Suppressor macrophage treated with lipopolysaccharide for 1 hour (primary cell): ENCODE measurements around the gene C15orf40.

Source experiments
- DNase-seq, 3 donors: peaks; one replicate each; pipeline ENCODE4 v3.0.0-alpha.2; 2020 to 2022

C15orf40 gene

DNA sequence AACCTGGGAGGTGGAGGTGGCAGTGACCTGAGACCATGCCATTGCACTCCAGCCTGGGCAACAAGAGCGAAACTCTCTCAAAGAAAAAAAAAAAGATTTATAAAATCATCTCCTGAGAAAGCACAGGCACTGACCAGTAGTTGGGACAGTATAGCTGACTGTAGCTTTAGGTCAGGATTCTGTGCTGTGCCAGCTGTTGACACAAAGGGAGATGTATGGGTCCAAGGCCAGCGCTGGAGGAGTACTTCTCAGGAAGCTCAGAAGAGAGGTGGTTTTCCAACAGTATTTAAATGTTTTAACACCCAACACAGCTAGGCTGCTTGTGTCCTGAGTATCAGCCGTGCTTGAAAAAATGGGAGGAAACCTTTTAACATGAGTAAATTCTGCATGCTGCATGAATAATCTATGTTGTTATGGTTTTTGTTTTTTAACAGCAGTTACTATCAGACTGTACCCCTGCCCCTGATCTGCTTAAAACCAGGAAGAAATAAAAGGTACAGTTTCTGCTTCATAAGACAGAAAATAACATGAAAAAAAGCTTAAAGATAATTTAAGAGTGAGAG, 18.9 kb downstream of the C15orf40 start:
- DNase-seq: no peak

DNA sequence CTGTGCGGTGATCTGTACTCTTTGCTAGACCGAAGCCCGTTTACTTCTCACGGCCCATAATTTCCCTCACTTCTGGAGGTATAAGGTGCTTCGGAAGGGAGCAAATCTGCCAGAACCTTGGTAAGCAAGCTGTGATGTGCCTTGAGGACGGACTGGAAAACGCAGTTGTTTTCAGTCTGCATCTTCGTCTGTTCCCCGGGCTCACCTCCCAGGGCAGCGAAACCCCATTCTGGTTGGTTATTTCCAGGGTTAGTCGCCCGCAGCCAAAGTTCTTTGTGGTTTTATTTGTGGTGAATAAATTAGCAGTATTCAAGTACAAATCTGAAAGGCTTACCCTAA, 25.0 kb downstream of the C15orf40 start:
- no peak for DNase-seq

DNA sequence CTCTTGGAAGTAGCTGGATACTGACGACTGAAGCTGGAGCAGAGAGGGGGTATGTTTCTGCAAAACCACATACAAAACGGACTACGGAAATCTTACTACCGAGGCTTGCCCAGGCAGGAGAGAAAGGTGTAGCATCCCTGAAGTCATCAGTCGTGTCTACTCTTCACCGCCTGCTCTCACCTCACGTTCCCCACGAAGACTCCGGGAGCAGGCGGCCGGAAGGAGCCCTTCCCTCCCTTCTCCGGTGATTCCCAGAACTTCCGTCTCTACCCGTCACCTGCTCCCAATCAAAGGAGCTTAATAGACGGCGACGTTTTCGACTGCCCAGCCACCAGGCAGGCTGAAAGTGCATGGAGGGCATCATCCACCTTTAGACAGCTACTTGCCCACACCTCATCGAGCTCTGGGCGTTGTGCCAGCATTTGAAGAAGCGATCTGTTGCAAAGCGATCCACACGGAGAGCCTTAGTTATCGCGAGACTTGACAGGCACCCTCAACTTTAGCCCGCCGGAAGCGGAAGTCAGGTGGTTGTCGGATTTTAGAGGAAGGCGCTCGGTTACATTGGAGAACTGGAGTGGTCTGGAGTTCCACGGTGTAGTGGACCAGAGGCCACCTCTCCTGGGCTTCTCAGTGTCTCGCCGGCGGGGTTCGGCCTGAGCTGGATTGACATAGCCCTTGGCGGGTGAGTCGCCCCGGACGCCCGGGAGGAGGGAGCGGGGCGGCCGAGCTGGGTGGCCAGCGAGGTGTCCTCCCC, 25.6 kb downstream of the C15orf40 start, which contains the start of gene RAMAC:
Gene RAMAC, plus strand, starts transcription at position 523 of the 754 bp plus-strand sequence. CDS start 2,809 bp downstream, outside the sequence.
- peak; percentile 95 to 98 (median 97) for DNase-seq

DNA sequence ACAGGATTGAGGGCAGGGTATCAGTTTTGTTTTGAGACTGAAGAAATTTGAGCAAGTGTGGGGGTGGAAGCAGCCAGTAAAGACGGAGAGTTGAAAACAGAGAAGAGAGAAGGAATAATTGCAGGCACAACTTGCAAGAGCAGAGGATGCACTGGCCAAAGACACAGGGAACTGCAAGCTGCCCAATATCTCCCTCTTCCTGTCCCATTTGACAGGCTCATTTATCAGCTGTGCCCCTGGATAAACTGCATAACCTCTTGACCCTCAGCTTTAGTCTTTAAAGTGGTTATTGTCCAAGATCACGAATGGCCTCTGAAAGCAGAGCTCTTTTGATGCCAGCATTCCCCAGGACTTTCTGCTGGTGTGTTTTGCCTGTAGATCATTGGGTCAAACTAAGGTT, 30.5 kb downstream of the C15orf40 start:
- DNase-seq: no peak

DNA sequence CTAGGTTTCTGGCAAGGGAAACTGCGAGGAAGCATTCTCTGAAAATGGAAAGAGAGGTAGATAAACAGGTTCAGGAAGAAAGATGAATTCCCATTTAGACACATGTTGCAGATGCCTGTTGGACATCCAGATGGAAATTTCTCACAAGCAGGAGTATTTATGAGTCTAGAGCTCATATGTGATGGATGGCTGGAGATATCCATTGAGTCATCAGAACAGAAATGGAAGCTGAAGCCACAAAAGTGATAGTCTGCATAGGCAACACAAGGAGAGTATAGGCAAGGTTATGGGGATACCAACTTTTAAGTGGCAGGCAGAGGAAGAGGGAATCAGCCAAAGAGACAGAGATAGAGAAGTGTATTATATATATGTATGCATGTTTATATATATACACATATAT, 31.7 kb downstream of the C15orf40 start:
- DNase-seq: no peak

DNA sequence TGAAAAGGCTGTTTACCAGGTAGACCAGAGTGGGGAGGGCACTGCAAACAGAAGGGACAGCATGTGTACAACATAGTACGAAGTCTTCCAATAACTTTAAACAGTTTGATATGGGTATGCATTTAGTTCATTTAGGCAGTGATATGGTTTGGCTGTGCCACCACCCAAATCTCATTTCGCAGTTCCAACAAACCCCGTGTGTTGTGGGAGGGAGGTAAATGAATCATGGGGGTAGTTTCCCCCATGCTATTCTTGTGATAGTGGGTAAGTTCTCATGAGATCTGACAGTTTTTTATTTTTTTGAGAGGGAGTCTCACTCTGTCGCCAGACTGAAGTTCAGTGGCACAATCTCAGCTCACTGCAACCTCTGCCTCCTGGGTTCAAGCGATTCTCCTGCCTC, 33.0 kb downstream of the C15orf40 start:
- no peak for DNase-seq

DNA sequence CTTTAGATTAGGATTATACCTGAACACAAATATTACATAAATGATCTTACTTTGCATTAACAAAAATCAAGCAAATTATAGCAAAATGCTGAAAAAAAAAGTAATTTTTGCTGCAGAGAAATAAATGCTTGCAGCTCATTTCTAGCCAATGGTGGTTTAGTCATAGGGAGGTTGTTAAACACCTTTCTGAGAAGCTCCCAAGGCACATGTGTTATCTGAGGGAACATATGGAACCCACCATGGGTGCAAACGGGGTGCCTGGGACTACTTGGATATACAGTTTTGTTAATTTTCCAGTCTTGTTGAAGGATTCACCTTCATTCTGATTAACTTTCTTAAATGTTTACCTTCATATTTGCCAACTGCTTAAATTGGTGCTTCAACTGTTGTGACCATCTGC, 34.4 kb downstream of the C15orf40 start:
- no peak for DNase-seq

DNA sequence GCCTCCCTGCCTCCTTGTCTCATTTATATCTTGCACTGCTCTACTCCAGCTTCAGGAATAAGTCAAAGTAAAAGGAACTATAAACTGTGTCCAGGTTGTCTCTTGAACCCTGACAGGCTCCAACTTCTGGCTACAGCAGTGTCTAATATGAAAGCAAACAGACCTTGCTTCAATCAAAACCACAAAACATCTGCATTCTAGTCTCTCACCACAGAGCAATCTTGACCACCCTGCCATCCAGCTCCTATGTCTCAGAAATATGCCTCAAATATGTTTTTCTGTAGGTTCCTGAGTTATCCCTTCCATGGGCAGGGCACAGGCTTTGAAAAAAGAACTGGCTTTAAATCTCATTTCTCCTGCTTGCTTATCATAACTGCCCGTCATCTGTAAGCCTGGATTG, 38.4 kb downstream of the C15orf40 start:
- no peak for DNase-seq

DNA sequence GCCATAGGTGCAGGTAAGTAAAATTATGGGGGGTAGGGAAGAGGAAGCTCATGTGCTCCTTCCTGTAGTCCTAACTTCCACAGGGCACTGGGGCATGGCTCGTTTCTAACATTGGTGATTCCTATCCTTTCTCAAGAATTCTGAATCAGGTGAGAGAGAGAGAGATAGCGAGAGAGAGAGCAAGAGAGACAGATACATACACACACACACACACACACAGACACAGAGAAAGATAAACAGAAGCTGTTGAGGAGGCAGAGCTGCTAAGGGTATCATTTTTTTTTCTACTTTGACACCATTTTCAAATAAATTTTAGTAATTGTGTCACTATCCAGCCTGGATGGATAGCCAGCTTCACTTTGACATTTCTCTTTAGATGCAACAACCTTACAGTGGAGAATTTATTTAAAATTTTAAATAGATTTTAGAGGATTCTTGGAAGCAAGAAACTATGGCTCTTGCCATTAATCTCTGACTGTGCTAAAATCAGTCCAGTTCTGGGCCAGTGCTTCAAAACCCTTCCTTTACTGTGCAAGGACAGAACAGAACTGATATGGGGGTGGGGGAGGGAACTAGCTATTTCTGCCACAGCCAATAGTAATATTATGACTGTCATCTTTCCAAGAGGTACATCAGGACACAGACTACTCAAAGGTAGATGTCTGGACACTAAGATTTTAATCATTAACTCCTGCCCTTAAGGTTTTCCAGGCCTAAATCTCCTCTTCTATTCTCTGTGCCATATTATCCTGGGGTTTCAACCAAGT, 40.0 kb downstream of the C15orf40 start:
- no peak for DNase-seq

DNA sequence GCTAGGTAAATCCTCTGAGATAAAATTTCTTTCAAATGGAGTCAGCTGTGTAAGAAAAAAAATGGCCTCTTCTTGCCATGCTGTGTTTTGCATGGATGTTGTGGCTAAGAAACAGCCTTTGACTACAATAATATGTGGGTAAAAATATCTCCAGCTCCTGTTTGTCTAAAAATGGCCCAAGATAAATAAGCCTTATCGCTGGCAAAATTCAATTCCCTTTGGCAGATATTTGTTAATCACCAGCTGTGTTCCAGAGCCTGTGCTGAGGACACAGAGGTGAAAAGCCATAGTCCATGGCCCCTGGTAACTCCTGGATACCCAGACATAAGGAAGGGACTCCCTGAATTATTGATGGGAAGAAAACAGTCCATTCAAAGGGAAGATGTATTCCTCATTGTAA, 40.7 kb downstream of the C15orf40 start:
- no peak for DNase-seq

DNA sequence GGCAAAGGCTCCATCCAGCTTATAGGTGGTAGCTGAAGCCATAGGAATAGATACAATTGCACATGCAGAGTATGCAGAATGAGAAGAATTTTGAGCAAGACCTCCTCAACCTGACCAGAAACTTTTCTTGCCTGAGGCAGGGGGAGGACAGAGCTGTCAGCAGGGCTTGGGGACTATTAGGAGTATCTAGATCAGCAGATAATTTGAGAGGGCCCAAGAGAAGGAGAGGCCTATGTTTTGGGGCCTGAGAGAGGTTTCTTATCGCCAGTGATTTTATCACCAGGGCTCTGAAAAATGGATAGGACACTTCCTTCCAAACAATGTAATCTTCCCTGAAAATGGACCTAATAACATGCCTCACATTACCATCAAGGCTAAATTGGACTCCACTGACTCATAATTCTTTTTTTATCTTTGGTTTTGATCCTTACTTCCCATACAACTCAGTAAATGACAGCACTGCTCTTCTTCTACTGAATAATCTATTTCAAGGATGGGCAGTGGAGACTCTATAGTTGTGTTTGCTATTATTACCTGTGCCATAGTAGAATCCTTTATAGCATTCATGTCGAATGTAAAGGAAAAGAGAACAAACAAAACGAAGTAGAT, 41.3 kb downstream of the C15orf40 start:
- DNase-seq: no peak

DNA sequence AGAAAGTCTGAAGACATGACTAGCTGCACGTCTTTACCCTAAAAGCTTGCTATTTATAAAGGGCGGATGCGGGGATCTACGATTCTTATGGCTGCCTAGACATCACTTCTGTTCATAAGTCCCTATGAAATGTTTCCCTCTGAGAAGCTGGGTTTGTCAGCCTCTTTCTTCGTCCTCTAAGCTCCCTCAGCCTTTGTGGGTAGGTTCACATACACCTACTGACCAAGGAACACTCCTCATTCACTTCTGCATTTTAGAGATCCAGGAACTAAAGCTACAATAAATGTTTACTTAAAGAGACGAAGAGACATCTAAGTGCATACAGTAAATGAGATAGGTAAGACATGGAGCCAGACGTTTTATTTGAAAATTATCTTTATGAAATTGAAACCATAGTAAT, 42.1 kb downstream of the C15orf40 start:
- DNase-seq: no peak

DNA sequence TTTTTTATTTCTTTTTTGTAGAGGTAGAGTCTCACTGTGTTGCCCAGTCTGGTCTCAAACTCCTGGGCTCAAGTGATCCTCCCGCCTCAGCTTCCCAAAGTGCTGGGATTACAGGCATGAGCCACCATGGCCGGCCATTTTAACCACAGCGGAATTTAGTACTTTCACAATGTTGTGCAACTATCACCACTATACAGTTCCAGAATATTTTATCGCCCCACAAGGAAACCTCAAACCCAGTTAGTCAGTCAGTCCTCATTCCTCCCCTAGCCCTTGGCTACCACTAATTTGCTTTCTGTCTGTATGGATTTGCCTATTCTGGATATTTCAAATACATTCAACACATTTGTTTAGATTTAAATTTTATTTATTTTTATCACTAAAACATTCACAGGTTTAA, 43.4 kb downstream of the C15orf40 start:
- DNase-seq: peak; percentile 23 to 62 (median 49)

DNA sequence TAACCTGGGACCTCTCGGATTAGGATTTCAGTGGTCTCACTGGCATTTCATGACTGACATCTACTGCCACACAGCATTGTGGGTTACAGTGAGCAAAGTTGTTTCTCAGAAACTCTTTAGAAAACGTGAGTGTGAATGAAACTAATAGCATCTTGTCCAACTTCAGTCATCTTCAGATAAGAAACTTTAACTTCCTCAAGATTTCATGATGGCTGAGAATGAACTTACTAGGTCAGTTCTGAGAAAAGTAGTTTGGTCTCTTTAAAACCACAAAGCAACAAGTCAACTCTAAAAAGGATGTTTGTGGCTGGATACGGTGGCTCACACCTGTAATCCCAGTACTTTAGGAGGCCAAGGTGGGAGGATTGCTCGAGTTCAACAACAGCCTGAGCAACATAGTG, 44.8 kb downstream of the C15orf40 start:
- DNase-seq: no peak

DNA sequence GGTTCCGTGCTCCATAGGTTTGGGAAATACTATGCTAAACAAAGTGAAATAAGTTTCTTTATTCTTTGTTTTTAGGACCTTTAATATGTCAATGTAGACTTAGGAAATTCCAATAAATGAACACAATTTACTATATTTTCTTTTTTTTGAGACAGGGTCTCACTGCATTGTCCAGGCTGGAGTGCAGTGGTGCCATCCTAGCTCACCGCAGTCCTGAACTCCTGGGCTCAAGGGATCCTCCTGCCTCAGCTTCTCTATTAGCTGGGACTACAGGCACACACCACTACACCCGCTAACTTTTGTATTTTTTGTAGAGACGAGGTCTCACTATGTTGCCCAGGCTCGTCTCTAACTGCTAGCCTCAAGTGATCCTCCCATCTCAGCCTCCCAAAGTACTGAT, 46.5 kb downstream of the C15orf40 start:
- DNase-seq: no peak

DNA sequence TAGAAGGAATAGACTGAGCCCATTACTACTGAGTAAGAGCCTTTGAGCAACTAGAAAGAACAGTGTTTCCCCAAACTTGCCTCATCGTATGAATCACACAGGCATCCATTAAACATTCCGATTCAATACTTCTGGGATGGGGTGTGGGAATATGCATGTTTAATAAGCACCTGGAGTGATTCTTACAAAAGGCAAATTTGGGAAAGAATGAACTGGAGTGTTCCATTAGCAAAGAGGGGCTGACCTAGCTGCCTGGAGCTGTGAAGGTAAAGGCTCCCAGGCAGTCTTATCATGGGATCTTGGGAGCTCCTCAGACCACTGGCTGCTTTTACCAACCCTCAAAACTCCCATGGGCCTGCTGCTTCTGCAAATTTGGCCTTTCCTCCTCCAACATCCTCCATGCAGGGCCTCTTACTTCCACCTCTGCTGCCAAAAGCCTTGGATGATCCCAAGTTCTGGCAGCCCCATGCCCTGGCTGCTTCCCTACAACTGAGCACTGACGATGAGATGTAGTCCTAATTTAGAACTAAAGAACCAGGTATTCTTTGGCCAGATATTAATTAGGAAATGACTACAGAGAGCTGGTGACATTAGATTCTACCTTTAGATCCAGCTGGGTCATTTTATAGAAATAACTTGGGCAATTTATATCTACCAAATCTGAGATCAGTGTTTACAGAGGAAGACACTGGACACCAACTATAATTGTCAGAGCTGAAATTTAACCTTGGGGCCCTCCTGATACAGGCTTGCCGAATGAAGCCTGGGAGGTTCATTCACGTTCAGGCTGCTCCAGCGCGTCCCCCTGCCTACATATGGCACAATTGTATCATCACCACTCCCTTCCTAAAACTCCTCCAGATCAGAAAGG, 47.7 kb downstream of the C15orf40 start:
- DNase-seq: no peak

DNA sequence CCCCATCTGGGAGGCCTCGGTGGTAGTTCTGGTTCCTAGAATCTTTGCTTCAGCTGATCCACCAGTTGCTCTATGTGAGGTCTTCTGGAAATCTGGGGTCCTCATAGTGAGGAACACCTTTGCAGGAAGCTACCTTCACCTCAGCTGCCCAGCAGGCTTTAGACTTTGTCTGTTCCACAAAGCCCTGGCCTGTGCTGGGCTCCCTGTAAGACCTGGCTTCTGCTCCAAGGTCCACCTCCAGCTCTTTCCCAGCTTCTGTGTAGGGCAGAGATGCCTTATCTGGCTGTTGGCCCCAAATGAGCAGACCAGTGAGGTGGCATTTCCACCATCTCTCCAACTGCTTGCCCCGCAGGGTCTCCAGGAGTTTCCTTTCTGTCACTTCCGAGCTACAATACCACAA, 50.7 kb downstream of the C15orf40 start:
- DNase-seq: no peak

DNA sequence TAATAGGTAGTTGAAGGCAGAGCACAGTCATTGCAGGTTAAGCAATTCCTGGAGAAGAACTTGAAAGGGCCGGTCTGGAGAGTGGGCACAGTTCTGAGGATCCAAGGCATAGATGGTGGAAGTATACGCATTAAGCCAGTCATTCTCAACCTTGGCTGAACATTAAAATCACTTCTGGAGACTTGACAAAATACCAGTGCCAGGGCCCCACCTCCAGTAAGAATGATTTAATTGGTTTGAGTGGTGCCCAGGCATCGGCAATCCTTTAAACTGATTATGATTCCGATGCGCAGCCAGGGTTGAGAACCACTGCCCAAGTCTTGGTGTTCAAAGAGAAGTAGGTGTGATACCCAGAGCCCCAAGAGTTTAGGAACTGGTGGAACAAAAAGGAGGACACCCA, 52.0 kb downstream of the C15orf40 start:
- no peak for DNase-seq

DNA sequence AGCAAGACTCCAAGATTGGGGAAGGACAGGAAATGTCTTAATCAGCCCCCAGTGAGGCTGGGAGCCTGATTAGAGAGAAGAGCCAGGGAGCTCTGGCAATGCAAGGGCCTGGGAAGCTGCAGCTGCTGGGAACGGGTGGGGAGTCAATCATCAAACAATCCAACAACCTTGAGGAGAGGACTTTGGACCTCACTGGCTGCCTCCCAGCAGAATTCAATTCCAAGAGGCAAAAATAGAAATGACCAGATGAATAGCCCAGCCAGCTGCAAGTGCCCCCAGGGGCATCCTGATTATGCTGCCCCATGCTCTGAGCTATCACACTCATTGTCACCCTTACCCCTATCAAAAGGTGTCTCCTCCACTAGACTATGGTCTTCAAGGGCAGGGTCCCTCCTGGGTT, 52.8 kb downstream of the C15orf40 start:
- DNase-seq: no peak

DNA sequence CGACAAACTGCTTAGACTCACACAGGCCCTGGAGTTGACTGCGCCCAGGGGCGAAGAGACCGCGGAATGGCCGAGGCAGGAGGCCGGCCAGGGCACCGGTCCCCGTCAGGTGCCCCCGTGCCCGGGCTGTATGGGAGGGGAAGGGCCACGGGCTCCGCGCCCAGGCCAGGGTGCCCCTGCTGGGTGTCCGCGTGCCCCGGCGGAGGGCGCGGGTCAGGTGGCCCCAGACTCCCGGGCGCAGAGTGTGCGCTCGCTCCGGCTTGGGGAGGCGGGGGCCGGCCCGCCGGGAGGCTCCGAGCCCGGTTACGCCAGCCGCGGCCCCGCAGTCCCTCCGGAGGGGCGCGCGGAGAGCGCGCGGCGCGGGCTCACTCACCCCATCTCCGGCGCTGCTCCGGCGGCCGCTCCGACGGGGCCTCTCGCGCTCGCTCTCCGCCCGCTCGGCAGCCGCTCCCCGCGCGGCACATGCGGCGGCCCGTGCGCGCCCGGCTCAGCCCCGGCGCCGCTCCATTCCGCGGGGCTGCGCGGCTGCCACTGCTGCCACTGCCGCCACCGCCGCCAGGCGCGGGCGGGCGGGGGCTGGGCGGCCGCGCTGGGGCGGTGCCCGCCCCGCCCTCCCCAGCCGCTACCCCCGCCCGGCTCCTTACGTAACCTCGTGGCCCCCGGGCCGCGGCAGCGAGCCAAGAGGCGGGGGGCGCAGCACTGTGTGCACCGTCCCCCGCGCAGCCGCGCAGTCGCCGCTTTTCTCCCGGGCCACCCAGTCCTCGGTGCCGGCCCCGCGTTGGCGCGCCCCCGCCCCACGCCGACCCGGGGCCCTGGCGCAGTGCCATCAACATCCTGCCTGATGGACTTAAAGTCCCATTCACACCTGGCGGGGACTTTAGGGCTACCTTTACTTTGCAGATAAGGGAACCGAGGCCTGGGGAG, 59.0 kb downstream of the C15orf40 start, which contains the start of gene HOMER2:
Gene HOMER2, minus strand, starts transcription at position 563 of the 924 bp plus-strand sequence. Its CDS starts 185 bp downstream, at position 378.
- DNase-seq: peak in 2 of 3 donors; percentile 16 to 53

DNA sequence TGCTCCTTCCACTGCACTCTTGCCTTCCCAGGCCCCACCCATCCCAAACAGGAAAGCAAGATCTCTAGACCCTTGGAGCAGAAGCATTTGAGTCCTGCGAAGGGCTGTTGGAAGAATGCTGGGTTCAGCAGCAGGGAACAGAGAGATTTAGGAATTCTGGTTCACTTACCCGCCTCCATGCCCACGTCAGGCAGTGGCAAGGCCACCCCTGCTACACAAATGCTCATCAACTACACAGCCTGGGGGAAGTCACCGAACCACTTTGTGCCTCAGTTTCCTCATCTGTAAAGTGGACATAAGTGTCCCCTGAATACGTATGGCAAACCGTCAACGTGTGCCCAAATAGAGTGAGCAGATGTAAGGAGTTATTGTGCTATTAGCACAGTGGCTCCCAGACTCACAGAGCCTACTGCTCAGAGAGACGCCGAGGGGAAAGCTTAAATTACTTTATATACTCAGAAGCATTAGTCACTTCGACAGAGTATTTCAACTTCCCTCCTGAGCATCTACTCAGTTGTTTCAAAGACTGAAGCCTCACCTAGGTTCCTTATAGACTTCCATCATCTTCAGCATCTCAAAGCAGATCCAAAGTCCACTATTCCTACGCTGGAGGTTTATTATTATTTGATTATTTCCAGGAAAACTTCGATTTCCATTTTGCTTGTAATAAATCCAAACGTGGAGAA, 59.8 kb downstream of the C15orf40 start:
- peak; percentile 34 to 53 (median 48) for DNase-seq
